IPS-15b (cell line): ENCODE data around the gene LRIT3.
"Not testable (repeated sequence)": the region's sequence is repeated elsewhere in the genome, so short reads cannot be mapped to it uniquely, and the experiment has no call there.

Experiments used
- H3K27me3 ChIP-seq: one replicate; pipeline ENCODE4 v1.6.1; 2013; ENCODE audit warnings: low read length; ENCODE audit not compliant: control insufficient read depth, insufficient read depth
- H3K36me3 ChIP-seq: one replicate; pipeline ENCODE4 v1.6.1; 2013; ENCODE audit warnings: low read length; ENCODE audit not compliant: control insufficient read depth, insufficient read depth
- H3K4me1 ChIP-seq: one replicate; pipeline ENCODE4 v1.6.1; 2013; ENCODE audit warnings: mild to moderate bottlenecking, low read length; ENCODE audit not compliant: control insufficient read depth, insufficient read depth
- H3K4me3 ChIP-seq: one replicate; pipeline ENCODE4 v1.5.1; 2013; ENCODE audit warnings: low read depth, low read length
- H3K9ac ChIP-seq: one replicate; pipeline ENCODE4 v1.6.1; 2013; ENCODE audit warnings: low read depth, mild to moderate bottlenecking, low read length
- H3K9me3 ChIP-seq: one replicate; pipeline ENCODE4 v1.6.1; 2013; ENCODE audit warnings: mild to moderate bottlenecking, low read length; ENCODE audit not compliant: control insufficient read depth, insufficient read depth

The LRIT3 gene

DNA sequence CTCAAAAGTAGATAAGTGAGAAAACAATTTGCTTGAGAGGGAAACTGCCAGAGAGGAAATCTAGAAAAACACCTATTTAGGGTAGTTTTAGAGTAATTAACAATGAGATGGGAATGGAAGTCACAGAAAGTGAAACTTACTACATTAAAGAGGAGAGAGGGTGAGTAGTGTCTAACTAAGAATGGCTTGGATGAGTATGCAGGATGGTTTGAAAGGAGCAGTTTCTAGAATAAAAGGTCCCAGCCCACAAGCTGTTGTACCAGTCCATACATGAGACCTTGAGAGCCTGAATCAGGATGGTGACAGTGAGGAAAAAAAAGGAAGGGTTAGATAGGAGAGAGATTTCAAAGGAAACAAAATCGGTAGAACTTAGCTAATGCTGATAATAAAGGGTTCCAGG is 31.0 kb upstream of the LRIT3 start:
- Histone ChIP-seq H3K9me3 (no peaks in the 10 kb centered on the region), H3K4me3 (peak overlapping the region; percentile 98), H3K4me1 (peaks cover 8% of the 10 kb centered on the region), H3K27me3 (no peaks in the 10 kb centered on the region), H3K9ac (peak overlapping the region; percentile 98), H3K36me3 (no peaks in the 10 kb centered on the region)

GRCh38 chr4:109818268-109818667 is 29.6 kb upstream of the LRIT3 start:
- peaks cover 8% of the 10 kb centered on the region for H3K4me1 ChIP-seq
- no peaks in the 10 kb centered on the region for H3K9me3 ChIP-seq
- no peak overlapping the region for H3K4me3 ChIP-seq
- no peaks in the 10 kb centered on the region for H3K36me3 ChIP-seq
- H3K9ac ChIP-seq: no peak overlapping the region
- no peaks in the 10 kb centered on the region for H3K27me3 ChIP-seq

- Histone ChIP-seq H3K9me3 (no peaks in the 10 kb centered on the region), H3K27me3 (no peaks in the 10 kb centered on the region), H3K36me3 (peaks cover 3% of the 10 kb centered on the region), H3K4me1 (peaks cover 8% of the 10 kb centered on the region), H3K9ac (no peak overlapping the region), H3K4me3 (no peak overlapping the region)
Observed at GRCh38 chr4:109820563-109820962, 27.3 kb upstream of the LRIT3 start.

DNA sequence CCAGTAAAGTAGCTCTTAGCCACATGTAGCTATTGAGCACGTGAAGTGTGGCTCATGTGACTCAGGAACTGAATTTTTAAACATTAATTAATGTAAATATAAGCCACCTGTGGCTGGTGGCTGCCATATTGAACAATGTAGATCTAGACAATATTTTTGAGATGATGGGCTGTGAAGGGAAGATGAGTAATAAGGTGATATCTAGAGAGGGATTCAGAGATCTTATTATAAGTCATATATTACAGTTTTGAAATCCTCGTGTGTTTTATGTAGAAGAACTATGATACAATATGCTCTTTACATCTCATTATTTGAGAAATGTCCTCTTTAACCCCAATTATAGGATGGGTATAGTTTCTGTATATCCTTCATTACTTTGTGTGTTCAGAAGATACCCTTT is 26.7 kb upstream of the LRIT3 start:
- Histone ChIP-seq H3K36me3 (peaks cover 3% of the 10 kb centered on the region), H3K4me3 (no peak overlapping the region), H3K27me3 (no peaks in the 10 kb centered on the region), H3K9me3 (no peaks in the 10 kb centered on the region), H3K9ac (no peak overlapping the region), H3K4me1 (peaks cover 8% of the 10 kb centered on the region)

DNA sequence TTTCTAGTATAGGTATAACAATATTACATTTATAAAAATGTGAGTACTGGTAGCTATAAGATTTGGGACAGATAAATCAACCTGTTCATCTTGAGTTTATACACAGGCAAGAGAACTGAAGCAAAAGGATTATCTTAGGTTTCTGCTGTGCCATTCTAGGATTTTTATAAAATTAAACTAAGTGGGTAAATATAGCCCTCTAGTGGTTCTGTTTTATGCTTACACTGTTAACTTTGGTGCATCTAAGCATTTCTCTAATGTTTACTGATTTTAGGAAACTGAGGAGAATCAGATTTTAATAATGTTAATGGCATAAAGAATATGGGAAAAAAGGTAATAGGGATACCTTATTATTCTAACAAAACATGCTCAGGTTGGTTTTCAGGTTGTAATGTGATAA is 21.2 kb upstream of the LRIT3 start:
- Histone ChIP-seq H3K27me3 (no peaks in the 10 kb centered on the region), H3K4me1 (no peaks in the 10 kb centered on the region), H3K4me3 (no peak overlapping the region), H3K9ac (no peak overlapping the region), H3K36me3 (peaks cover 3% of the 10 kb centered on the region), H3K9me3 (no peaks in the 10 kb centered on the region)

DNA sequence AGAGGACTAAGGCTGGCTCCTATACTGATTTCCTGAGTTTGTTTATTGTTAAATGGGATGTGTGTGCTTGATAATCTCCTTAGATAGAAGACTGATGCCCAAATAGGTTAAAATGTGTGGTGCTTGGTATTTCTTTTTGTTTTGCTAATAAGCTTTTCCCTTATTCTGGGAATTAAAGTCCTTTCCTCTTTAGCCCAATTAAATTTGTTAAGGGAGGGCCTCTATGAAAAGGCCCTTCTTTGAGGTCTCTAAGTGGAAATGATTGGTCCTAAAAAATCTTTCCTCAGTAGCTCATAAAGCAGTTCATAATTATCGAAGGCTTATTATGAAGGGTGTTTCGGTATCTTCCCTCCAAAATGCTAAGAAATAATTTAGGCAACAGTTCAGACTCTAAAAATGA is 20.2 kb upstream of the LRIT3 start, which contains the start of gene RRH:
RRH (plus strand) TSS at position 301 of the 400 bp plus-strand sequence; CDS start at position 357, 56 bp downstream.
- Histone ChIP-seq H3K36me3 (peaks cover 3% of the 10 kb centered on the region), H3K9ac (no peak within 1 kb of the TSS), H3K9me3 (no peaks in the 10 kb centered on the region), H3K27me3 (no peaks in the 10 kb centered on the region), H3K4me3 (no peak within 1 kb of the TSS), H3K4me1 (no peaks in the 10 kb centered on the region)

DNA sequence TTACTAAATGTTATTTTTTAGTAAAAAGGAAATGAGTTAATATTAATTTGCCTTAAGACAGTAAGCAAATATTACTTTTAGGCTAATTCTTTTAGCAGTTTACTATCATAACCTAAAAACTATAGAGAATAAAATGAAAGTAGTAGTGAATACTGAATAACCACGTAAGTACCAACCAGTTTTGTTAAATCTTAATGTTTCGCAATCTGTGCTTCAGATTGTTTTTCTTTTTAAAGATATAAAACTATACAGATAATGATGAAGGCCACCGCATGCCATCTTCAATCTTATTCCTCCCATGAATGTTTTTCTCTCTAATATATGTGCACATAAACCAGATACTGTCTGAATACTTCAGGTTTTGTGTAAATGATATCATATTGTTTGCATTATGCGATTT is 14.2 kb upstream of the LRIT3 start:
- H3K4me3 ChIP-seq: no peak overlapping the region

GRCh38 chr4:109836985-109837384 is 10.9 kb upstream of the LRIT3 start:
- Histone ChIP-seq H3K9ac (no peak overlapping the region), H3K4me1 (no peaks in the 10 kb centered on the region), H3K36me3 (no peaks in the 10 kb centered on the region), H3K4me3 (no peak overlapping the region), H3K27me3 (no peaks in the 10 kb centered on the region), H3K9me3 (no peaks in the 10 kb centered on the region)

More for the DNA sequence above, 14.2 kb upstream of the LRIT3 start:
- H3K27me3 ChIP-seq: no peaks in the 10 kb centered on the region
- no peaks in the 10 kb centered on the region for H3K36me3 ChIP-seq
- no peak overlapping the region for H3K9ac ChIP-seq
- H3K4me1 ChIP-seq: no peaks in the 10 kb centered on the region
- H3K9me3 ChIP-seq: no peaks in the 10 kb centered on the region

- H3K9ac ChIP-seq: no peak overlapping the region
- H3K36me3 ChIP-seq: no peaks in the 10 kb centered on the region
- H3K27me3 ChIP-seq: no peaks in the 10 kb centered on the region
- no peaks in the 10 kb centered on the region for H3K9me3 ChIP-seq
- H3K4me3 ChIP-seq: no peak overlapping the region
- H3K4me1 ChIP-seq: no peaks in the 10 kb centered on the region
Observed at GRCh38 chr4:109846395-109847098, 1.4 kb upstream of the LRIT3 start.

DNA sequence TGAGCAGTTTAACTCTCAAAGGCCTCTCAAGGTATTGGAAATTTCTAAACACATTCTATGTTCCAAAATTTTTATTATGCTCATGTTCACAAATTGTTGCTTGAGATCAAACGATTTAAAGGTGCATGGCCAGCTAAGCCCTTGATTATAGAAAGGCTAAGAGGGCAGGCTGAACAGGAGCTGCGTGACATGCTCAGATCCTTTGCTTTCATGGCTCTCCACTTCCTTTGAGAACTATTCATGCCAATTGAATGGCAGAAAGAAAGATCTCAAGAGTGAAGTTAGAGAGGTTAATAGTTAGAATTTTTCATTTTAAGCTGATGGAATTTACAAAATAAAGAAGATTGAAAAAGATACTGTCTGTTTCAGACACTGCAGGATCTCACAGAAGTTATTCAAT is 594 bp downstream of the LRIT3 start:
- Histone ChIP-seq H3K36me3 (no peaks in the 10 kb centered on the region), H3K4me1 (no peaks in the 10 kb centered on the region), H3K9me3 (no peaks in the 10 kb centered on the region), H3K9ac (no peak overlapping the region), H3K4me3 (no peak overlapping the region), H3K27me3 (no peaks in the 10 kb centered on the region)

DNA sequence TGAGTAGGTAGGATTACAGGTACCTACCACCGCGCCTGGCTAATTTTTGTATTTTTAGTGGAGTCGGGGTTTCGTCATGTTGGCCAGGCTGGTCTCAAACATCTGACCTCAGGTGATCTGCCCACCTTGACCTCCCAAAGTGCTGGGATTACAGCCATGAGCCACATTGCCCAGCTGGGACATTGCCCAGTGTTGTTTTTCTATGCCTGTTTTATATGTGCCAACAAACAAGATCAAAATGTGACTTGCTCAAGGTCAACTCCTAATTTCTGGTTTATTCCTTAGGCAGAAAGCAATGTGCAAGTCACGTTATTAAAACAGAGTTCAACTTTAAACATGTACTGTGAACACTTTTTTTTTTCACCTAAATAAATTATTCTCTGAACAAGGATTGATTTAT is 2.7 kb downstream of the LRIT3 start:
- H3K36me3 ChIP-seq: no peaks in the 10 kb centered on the region
- no peaks in the 10 kb centered on the region for H3K9me3 ChIP-seq
- H3K4me3 ChIP-seq: no peak overlapping the region
- no peaks in the 10 kb centered on the region for H3K27me3 ChIP-seq
- H3K9ac ChIP-seq: no peak overlapping the region
- H3K4me1 ChIP-seq: no peaks in the 10 kb centered on the region

GRCh38 chr4:109859426-109860300 is 11.8 kb downstream of the LRIT3 start:
- H3K27me3 ChIP-seq, H3K4me1 ChIP-seq, H3K4me3 ChIP-seq: not testable (repeated sequence)

More at GRCh38 chr4:109859426-109860300, 11.8 kb downstream of the LRIT3 start:
- H3K9ac ChIP-seq, H3K9me3 ChIP-seq, H3K36me3 ChIP-seq: not testable (repeated sequence)
